GM04504 (cell line): ENCODE results near the gene IL1R2.

Source experiments
- DNase-seq: peaks from one replicate; pipeline ENCODE4 v3.0.0-alpha.2; 2012; ENCODE audit warnings: low read depth

Gene IL1R2

GRCh38 chr2:102022884-102023539, 31.3 kb downstream of the IL1R2 start:
- DNase-seq: no peak

DNA sequence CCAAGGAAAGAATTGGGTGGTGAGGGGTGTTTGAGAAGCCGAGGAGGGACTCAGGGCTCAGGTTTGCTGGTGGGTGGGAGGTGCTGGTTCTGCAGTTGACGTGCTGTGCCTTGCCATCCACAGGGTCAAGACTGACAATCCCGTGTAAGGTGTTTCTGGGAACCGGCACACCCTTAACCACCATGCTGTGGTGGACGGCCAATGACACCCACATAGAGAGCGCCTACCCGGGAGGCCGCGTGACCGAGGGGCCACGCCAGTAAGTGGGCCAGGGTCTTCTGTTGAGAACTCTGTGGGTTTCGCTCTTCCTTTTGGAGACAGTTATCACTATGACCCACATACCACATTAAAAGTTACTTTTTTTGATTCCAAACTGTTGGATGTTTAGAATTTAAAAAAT, 32.6 kb downstream of the IL1R2 start:
- DNase-seq: no peak

DNA sequence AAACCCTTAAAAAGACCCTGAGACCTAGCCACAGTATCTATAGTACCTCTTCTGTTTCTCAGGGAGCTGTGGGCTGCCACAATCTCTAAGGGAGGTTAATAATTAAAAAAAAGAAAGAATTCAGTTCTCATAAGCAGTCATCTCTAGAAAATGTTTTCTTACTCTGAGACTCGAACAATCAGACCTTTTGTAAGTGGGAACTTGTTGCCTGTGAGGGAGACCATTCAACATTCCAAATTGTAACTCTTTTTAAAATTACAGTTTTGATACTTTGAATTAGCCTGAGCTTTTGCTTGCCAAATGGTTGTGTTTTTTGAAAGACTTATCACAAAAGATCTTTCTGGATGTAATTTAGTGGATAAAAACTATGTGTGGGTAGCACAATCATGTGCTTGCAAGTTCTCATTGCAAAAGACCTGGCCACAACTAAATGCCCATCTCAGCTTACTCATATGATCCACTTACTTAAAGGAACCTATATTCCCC, 33.3 kb downstream of the IL1R2 start:
- DNase-seq: no peak

GRCh38 chr2:102025583-102026267, 34.0 kb downstream of the IL1R2 start:
- DNase-seq: no peak

- peak; percentile 79 for DNase-seq
Measured at GRCh38 chr2:102027036-102027980, 35.5 kb downstream of the IL1R2 start.

DNA sequence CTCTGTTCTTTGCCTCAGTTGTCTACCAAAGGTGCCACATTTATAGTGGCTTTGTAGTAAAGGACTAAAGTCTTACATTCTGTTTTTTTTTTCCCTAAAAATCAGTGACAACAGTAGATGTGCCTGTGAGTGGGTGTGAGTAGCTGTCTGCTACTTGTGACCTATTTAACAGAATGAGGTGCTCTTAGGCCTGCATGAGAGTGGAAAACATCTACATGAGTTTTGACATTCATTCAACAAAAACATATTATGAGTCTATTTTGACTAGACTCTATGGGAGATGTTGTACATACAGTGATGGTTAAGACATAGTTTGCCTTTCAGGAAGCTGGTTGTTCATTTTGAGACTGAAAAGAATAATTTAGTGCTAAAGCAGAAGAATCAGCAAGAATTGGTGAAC, 36.7 kb downstream of the IL1R2 start:
- no peak for DNase-seq

DNA sequence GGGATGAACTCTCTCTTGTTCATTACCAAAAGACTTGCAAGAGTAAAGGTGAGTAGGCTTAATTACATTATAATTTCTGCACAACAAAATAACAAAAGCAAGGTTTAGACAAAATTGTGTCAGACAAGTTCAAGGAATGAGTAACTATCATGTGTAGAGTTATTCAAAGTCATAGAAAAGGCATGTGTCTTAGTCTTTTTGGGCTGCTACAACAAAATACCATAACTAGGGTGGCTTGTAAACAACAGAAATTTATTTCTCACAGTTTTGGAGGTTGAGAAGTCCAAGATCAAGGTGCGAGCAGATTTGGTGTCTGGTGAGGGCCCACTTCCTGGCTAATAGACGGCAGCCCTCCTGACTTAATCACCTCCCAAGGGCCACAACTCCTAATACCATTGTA, 37.6 kb downstream of the IL1R2 start:
- DNase-seq: no peak

- DNase-seq: no peak
Measured at GRCh38 chr2:102029952-102030351, 38.2 kb downstream of the IL1R2 start.

GRCh38 chr2:102030502-102030854, 38.7 kb downstream of the IL1R2 start:
- no peak for DNase-seq

DNA sequence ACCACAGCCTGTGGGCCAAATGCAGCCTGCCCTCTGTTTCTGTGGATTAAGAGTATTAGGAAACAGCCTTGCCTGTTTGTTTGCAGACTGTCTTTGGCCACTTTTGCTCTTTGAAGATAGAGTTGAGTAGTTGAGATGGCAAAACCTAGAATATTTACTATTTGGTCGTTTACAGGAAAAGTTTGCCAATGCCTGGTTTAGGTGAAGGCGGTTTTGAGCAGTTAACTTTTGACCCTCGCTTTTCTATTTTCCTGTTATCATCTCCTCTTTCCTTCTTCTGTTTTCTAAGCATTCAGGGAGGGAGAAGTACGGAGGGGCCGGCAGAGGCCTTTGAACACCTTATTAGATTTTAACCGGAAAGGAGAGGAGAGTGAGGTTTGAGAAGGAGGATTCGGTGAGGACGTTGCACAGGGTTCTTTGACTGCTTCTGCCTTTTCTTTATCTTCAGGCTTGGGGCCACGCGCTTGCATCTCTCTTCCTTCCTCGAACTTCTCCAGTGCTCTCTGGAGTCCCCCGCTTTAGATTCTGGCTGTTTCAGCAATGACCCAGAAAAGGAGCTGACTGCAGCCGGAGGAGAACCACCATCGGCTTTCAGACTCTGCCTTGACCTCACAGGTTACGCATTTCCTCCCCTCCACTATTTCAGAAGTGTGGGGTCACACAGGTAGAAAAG, 39.2 kb downstream of the IL1R2 start:
- DNase-seq: no peak

- DNase-seq: no peak
Measured at GRCh38 chr2:102032368-102033030, 40.7 kb downstream of the IL1R2 start.

DNA sequence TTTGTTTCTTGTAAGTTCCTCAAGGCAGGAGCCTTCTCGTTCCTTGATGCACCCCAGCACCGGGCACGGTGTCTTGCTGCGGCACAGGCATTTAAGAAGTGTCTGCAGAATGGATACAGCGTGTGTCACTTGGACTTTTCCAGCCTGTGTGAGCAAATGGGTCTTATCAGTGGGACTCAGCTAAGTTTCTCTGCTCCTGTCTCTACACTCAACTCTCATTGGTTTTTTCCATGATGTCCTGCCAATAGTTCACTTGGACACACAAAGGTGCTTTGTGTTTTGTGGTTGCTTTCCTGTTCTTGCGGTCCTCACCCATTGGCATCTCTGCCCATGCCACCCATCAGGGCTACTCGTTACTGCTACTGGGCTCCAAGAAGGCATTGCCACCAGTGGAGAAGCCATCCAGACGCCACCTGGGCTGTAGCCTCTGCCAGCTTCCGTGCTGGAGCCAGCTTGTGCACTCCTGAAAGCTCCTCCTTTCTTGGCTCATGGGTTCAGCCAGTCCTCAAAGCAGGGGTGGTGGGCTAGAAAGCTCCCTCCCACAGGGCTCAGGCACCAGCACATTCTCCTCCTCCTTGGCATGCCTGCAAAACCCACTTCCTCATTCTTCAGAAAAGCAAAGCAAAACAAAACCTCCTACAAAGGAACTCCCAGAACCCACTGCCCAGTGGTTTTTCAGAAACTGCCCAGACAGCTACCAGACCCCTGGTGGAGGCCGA, 41.4 kb downstream of the IL1R2 start:
- DNase-seq: peak; percentile 44

DNA sequence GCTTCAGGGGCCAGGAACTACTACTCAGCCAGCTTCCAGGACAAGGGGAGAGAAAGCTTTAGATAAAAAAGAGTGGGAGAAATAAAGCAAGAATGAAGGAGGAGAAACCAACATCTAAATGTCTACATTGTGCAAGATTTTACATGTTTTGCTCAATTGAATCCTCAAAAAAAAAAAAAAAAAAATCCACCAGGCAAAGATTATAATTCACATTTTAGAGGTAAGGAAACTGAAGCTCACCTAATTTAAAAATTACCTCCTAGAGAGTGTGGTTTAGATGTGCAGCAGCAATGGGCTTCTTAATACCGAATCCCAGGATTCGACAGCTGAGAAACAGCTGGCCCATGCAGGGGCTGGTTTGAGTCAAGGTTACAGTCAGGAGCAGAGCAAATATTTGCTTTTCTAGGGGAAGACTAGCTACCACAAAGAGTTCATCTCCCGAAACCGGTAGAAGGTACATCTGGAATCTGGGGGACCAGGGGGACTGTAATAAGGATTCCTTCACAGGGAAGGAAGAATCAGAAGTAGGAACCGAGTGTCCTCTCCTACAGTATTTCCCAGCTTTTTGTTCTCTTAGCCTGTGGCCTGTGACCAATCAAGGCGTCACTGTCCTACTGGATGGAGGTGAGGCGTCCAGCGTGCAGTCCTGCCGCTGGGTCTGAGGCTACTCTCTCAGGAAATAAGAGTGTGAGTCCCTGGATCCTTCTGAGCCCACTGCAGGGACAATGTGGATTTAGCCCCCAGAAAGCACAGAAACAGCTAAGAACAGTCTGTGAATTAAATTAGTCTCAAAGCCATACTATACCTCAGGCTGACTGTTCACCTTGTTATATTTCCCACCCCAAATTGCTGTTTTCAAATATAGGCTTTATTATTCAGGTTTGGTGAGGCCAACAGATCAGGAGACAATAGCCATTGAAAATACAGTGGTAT, 42.3 kb downstream of the IL1R2 start:
- no peak for DNase-seq

- DNase-seq: no peak
Measured at GRCh38 chr2:102034683-102035548, 43.2 kb downstream of the IL1R2 start.

DNA sequence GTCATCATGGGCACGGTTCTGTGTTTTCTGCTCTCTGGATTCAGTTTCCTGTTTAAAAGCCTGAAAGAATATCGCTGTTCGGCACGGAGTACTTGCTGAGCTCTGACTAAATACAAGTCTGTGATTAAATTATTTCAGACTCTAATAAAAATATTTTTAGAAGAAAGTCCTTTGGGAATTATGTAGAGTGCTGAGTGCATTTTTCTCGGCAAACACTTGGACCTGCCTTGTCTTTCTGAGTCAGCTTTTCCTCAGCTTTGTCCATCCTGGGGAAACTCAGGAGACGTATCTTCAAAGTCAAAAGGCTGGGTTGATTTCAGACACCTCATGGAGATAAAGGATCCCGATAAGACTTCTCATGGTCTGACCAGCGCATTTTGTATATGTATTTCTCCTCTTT, 45.9 kb downstream of the IL1R2 start:
- peak; percentile 59 for DNase-seq

- no peak for DNase-seq
Measured at GRCh38 chr2:102040229-102040628, 48.5 kb downstream of the IL1R2 start.

GRCh38 chr2:102041351-102041750, 49.6 kb downstream of the IL1R2 start:
- DNase-seq: no peak

GRCh38 chr2:102042196-102043081, 50.7 kb downstream of the IL1R2 start:
- no peak for DNase-seq
